Spleen (tissue), 7 donors: ENCODE data around the gene MYL12A.

Source experiments
- POLR2A ChIP-seq, 3 donors: fragments of 450-650 bp; IDR thresholded peaks; one replicate each; pipeline ENCODE4 v1.5.1; 2017; ENCODE audit warnings: antibody characterized with exemption in 3 of 3, mild to moderate bottlenecking in 1 of 3
- TF ChIP-seq, protein P1 (sequence below), 11 experiments: fragments of 200-600 bp in 7 of 11; fragments of 450-650 bp in 4 of 11; sonication (generic) in 4 of 11; IDR thresholded peaks in 8 of 11; conservative IDR thresholded peaks in 3 of 11; 1 replicate in 7 of 11; 2 replicates in 4 of 11; pipeline versions ENCODE4 v1.4.0 to v1.8.0; 2016 to 2021; ENCODE audit warnings: antibody characterized with exemption in 11 of 11, inconsistent platforms in 4 of 11, mild to moderate bottlenecking in 1 of 11
- donor health status: DM: no; HTN: no; CAD: no; lungs with moderate emphysema.
- donor health status: DM: no; HTN: no; CAD: no.
- donor health status: DM: no; HTN: no; CAD: no.

DNA sequence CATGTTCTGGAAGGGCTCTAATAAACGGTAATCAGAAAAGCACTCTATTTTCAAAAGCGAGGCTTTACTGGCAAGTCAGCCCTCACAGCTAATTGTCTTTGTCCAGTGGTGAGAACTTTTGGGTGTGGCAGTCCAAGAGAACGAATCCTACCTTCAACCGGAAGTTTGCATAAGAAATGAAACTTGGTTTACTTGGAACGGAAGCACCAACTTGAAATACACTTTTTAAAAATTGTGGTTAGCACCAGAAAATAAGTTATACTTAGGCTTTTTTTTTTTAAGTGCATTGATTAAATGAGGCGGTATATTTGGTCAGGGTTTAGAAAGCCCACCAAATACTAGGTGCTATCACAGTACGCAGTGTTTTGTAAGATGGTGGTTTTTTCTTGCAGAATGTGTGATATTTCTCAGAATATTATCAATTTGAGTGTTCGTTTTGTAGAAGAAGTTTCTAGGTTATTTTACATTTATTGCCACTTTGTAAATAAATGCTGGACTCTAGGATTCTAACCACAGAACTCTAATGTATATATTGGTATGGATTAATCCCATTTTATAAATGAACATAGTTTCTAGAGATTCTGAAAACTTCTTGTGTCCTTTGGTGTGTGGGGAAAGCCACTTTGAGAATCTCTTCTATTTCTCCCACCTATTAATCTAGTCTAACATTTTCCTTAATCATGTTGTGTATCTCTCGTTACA is 1.2 kb downstream of the MYL12A start:
- no peak for TF ChIP-seq POLR2A (IDR thresholded peaks at IDR 0.05)
- TF ChIP-seq, protein P1, sequence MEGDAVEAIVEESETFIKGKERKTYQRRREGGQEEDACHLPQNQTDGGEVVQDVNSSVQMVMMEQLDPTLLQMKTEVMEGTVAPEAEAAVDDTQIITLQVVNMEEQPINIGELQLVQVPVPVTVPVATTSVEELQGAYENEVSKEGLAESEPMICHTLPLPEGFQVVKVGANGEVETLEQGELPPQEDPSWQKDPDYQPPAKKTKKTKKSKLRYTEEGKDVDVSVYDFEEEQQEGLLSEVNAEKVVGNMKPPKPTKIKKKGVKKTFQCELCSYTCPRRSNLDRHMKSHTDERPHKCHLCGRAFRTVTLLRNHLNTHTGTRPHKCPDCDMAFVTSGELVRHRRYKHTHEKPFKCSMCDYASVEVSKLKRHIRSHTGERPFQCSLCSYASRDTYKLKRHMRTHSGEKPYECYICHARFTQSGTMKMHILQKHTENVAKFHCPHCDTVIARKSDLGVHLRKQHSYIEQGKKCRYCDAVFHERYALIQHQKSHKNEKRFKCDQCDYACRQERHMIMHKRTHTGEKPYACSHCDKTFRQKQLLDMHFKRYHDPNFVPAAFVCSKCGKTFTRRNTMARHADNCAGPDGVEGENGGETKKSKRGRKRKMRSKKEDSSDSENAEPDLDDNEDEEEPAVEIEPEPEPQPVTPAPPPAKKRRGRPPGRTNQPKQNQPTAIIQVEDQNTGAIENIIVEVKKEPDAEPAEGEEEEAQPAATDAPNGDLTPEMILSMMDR (IDR thresholded peaks at IDR 0.05 in 8 of 11, conservative IDR thresholded peaks at IDR 0.05 in 3 of 11): no peak
